Natural killer cell (primary cell): ENCODE measurements around the gene CEP68. TPM values are rescaled to one million over a fixed set of nuclear protein-coding genes. Genes with fewer than 3 reads are reported as not detected.

Source experiments
- ATAC-seq, 3 donors: fragments of 150-1000 bp in 2 of 3; fragments of 200-7000 bp in 1 of 3; cut with Tn5 transposase; 1 replicate in 1 of 3; 2 replicates in 2 of 3; pipeline ENCODE4 v1.10.0; 2021; ENCODE audit warnings: mild to moderate bottlenecking in 2 of 3, moderate library complexity in 2 of 3
- DNase-seq, 2 donors: peaks; one replicate each; pipeline versions ENCODE4 v3.0.0 to v3.0.0-alpha.2; 2013 to 2021; ENCODE audit warnings: mixed read lengths in 1 of 2
- H3K27ac ChIP-seq: one replicate; pipeline ENCODE4 v1.5.1; 2013; ENCODE audit warnings: mild to moderate bottlenecking, low read length
- H3K27me3 ChIP-seq: one replicate; pipeline ENCODE4 v1.6.1; 2013; ENCODE audit warnings: low read length; ENCODE audit not compliant: control insufficient read depth, insufficient read depth
- H3K36me3 ChIP-seq: one replicate; pipeline ENCODE4 v1.6.1; 2013; ENCODE audit warnings: low read length; ENCODE audit not compliant: control insufficient read depth, insufficient read depth
- H3K4me1 ChIP-seq: one replicate; pipeline ENCODE4 v1.6.1; 2013; ENCODE audit warnings: low read length; ENCODE audit not compliant: control insufficient read depth, insufficient read depth
- H3K4me3 ChIP-seq: one replicate; pipeline ENCODE4 v1.5.1; 2013; ENCODE audit warnings: low read length
- H3K9me3 ChIP-seq: one replicate; pipeline ENCODE4 v1.6.1; 2013; ENCODE audit warnings: low read length; ENCODE audit not compliant: control insufficient read depth, insufficient read depth
- H3K27ac Mint-ChIP-seq, 2 donors: one replicate each; pipeline ENCODE4 v1.8.0; 2022; ENCODE audit warnings: mild to moderate bottlenecking in 2 of 2, mixed read lengths in 2 of 2, moderate library complexity in 1 of 2
- H3K27me3 Mint-ChIP-seq, 2 donors: one replicate each; pipeline ENCODE4 v1.8.0; 2022; ENCODE audit warnings: low read depth in 2 of 2, mixed read lengths in 2 of 2
- H3K36me3 Mint-ChIP-seq: one replicate; pipeline ENCODE4 v1.8.0; 2022; ENCODE audit warnings: mixed read lengths
- H3K4me1 Mint-ChIP-seq, 2 donors: one replicate each; pipeline ENCODE4 v1.8.0; 2022; ENCODE audit warnings: mixed read lengths in 2 of 2
- H3K4me3 Mint-ChIP-seq: one replicate; pipeline ENCODE4 v1.8.0; 2022; ENCODE audit warnings: mild to moderate bottlenecking, moderate library complexity, mixed read lengths
- H3K9me3 Mint-ChIP-seq, 2 donors: one replicate each; pipeline ENCODE4 v1.8.0; 2022; ENCODE audit warnings: mixed read lengths in 2 of 2
- CTCF ChIP-seq: fragments of 200-600 bp; IDR thresholded peaks from one replicate; pipeline ENCODE4 v1.8.0; 2022; ENCODE audit warnings: antibody characterized with exemption
- WGBS: methylation state at CpG from one replicate; pipeline ENCODE4 v1.1.7; 2013; ENCODE audit warnings: missing lambda C conversion rate; ENCODE audit not compliant: insufficient coverage; 5-methylcytosine and 5-hydroxymethylcytosine counted together
- intact Hi-C: fragments of 100-400 bp; cut with micrococcal nuclease; formaldehyde crosslinking; loops from one replicate; pipeline ENCODE4 v1.14.2; 2022
- total RNA-seq, 4 donors: library from RNA; stranded (reverse); fragments of 120-200 nt in 1 of 4; gene quantifications; one replicate each; pipeline versions ENCODE4 v1.2.3 to v1.2.4, GENCODE V29; 2013 to 2022

CEP68 gene
- total RNA-seq, 3 donors from 2014 or later (not counting 1 experiment from before 2014, with no cell fraction given) = 5.6 to 8.3 (median 5.8) TPM

GRCh38 chr2:65057054-65057375 lies 799 bp downstream of the CEP68 start:
- no peaks in the 10 kb centered on the region for H3K36me3 Mint-ChIP-seq
- no peaks in the 10 kb centered on the region for H3K9me3 Mint-ChIP-seq
- 8% methylated on average over 5 of the region's 5 CpGs for WGBS
- ATAC-seq (no peak), DNase-seq (no peak)
- Histone ChIP-seq H3K27ac (peak overlapping the region; percentile 5), H3K9me3 (no peaks in the 10 kb centered on the region), H3K27me3 (no peaks in the 10 kb centered on the region), H3K4me1 (peaks cover 35% of the 10 kb centered on the region), H3K36me3 (no peaks in the 10 kb centered on the region), H3K4me3 (peak overlapping the region; percentile 71)
- TF ChIP-seq CTCF = no peak
- intact Hi-C loops = loop anchor here (2.0 to 10.0 kb wide), 3 partner anchors 74 to 412 kb away; partner anchors contain the start of gene RAB1A
- H3K27ac Mint-ChIP-seq = peak overlapping the region; percentile 40 to 84
- peaks cover 30 to 36% of the 10 kb centered on the region in 2 donors for H3K4me1 Mint-ChIP-seq
- no peaks in the 10 kb centered on the region for H3K27me3 Mint-ChIP-seq
- H3K4me3 Mint-ChIP-seq = peak overlapping the region; percentile 81

GRCh38 chr2:65057391-65058052 lies 1.3 kb downstream of the CEP68 start:
- ATAC-seq (no peak), DNase-seq (peak in 1 of 2 donors; percentile 89)
- H3K27me3 Mint-ChIP-seq = no peaks in the 10 kb centered on the region
- H3K27me3 ChIP-seq = no peaks in the 10 kb centered on the region
- no peaks in the 10 kb centered on the region for H3K9me3 Mint-ChIP-seq
- H3K27ac ChIP-seq = peak overlapping the region; percentile 5
- no peaks in the 10 kb centered on the region for H3K36me3 ChIP-seq
- H3K4me3 ChIP-seq = peak overlapping the region; percentile 71
- peaks cover 30 to 36% of the 10 kb centered on the region in 2 donors for H3K4me1 Mint-ChIP-seq
- intact Hi-C loops = loop anchor here (2.0 to 10.0 kb wide), 3 partner anchors 73 to 413 kb away; partner anchors contain the start of gene RAB1A
- no peaks in the 10 kb centered on the region for H3K36me3 Mint-ChIP-seq
- no peaks in the 10 kb centered on the region for H3K9me3 ChIP-seq
- H3K27ac Mint-ChIP-seq = peak overlapping the region; percentile 40 to 84
- peaks cover 35% of the 10 kb centered on the region for H3K4me1 ChIP-seq
- TF ChIP-seq CTCF = no peak
- H3K4me3 Mint-ChIP-seq = peak overlapping the region; percentile 81
- 34% methylated on average over 6 of the region's 6 CpGs for WGBS

- H3K36me3 Mint-ChIP-seq = no peaks in the 10 kb centered on the region
- H3K4me1 Mint-ChIP-seq = peaks cover 21 to 25% of the 10 kb centered on the region in 2 donors
- Histone ChIP-seq H3K36me3 (no peaks in the 10 kb centered on the region), H3K9me3 (no peaks in the 10 kb centered on the region), H3K27me3 (no peaks in the 10 kb centered on the region), H3K4me3 (no peak overlapping the region), H3K4me1 (peaks cover 26% of the 10 kb centered on the region), H3K27ac (no peak overlapping the region)
- H3K4me3 Mint-ChIP-seq = peak overlapping the region; percentile 38
- WGBS = 83% methylated on average over 1 of the region's 1 CpG
- DNase-seq (no peak), ATAC-seq (no peak)
- no peaks in the 10 kb centered on the region for H3K27me3 Mint-ChIP-seq
- no peak for TF ChIP-seq CTCF
- no peaks in the 10 kb centered on the region for H3K9me3 Mint-ChIP-seq
- no peak overlapping the region for H3K27ac Mint-ChIP-seq
- intact Hi-C loops = loop anchor here (10.0 kb wide), 1 partner anchor 414 kb away; no protein-coding TSS in a partner anchor
Observed at GRCh38 chr2:65059071-65059470, 2.9 kb downstream of the CEP68 start.
